LNCAP (cell line): ENCODE results near the gene ADARB2.

Experiments
- TF ChIP-seq, protein P1 (sequence below): fragments of 450-650 bp; IDR thresholded peaks from 2 replicates; pipeline ENCODE4 v1.5.1; 2017; ENCODE audit warnings: mild to moderate bottlenecking

Gene ADARB2

GRCh38 chr10:1683649-1684048, 53.7 kb downstream of the ADARB2 start:
- TF ChIP-seq, protein P1, sequence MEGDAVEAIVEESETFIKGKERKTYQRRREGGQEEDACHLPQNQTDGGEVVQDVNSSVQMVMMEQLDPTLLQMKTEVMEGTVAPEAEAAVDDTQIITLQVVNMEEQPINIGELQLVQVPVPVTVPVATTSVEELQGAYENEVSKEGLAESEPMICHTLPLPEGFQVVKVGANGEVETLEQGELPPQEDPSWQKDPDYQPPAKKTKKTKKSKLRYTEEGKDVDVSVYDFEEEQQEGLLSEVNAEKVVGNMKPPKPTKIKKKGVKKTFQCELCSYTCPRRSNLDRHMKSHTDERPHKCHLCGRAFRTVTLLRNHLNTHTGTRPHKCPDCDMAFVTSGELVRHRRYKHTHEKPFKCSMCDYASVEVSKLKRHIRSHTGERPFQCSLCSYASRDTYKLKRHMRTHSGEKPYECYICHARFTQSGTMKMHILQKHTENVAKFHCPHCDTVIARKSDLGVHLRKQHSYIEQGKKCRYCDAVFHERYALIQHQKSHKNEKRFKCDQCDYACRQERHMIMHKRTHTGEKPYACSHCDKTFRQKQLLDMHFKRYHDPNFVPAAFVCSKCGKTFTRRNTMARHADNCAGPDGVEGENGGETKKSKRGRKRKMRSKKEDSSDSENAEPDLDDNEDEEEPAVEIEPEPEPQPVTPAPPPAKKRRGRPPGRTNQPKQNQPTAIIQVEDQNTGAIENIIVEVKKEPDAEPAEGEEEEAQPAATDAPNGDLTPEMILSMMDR: no peak

GRCh38 chr10:1679821-1680650, 57.3 kb downstream of the ADARB2 start:
- TF ChIP-seq, protein P1: no peak

GRCh38 chr10:1678084-1678483, 59.2 kb downstream of the ADARB2 start:
- TF ChIP-seq, protein P1: no peak

DNA sequence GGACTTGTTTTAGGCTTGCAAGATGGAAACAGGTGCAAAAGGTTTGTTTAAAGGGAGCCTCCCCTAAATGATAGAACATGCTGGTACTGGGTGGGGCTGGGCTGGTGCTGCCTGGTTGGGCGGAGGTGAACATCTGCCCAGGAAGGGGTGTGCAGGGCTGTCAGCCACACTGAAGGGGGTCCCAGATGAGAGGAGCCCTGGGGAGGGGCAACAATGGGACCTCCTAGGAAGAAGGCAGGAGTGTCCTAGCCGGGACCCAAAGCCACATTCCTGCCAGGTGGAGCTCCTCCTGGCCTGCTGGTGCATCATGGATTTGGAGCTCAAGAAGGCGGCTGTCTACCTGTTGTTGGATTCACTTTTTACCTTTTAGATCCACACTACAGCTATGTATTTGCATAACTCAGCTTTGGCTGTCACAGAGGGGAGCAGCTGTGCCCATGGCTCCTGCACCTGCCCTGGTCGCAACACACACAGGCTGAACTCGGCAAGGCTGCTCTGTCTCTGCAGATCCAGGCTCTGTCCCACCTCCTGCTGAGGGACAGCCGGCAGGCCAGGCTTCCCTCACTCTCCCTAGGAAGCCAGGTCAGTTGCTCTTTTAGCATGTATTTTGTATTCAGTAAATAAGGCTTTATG, 59.9 kb downstream of the ADARB2 start:
- TF ChIP-seq, protein P1: no peak

DNA sequence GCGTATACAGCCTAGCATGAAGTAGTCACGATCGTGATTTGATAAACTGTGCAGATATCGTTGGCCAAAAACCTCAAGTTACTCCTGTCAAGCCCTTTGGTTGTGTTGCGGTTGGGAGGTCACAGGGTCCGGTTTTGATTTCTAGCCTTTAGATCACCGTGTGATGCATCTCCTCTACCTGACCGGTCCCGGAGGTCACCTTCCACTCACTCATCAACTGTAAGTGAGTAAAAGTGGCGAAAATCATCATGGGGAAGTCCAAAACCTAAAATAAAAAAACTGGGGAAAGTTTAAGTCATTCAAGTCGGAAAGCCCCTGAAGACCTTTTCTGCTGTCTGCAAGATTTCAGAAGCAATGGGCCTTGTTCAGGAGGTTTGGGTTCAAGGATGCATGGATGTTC, 62.8 kb downstream of the ADARB2 start:
- TF ChIP-seq, protein P1: no peak

- TF ChIP-seq, protein P1: no peak
Observed at GRCh38 chr10:1673568-1674345, 63.6 kb downstream of the ADARB2 start.

GRCh38 chr10:1672001-1672781, 65.1 kb downstream of the ADARB2 start:
- TF ChIP-seq, protein P1: no peak
